HEK293T (cell line): ENCODE data around the gene UGT8.

Experiments
- BHLHE40 ChIP-seq: fragments of 450-650 bp; IDR thresholded peaks from 2 replicates; pipeline ENCODE4 v1.6.1; 2016; ENCODE audit warnings: mild to moderate bottlenecking, moderate library complexity, borderline replicate concordance
- FOXK2 ChIP-seq: fragments of 450-650 bp; IDR thresholded peaks from 2 replicates; pipeline ENCODE4 v1.6.1; 2016; ENCODE audit warnings: mild to moderate bottlenecking
- FOXM1 ChIP-seq: fragments of 450-650 bp; IDR thresholded peaks from 2 replicates; pipeline ENCODE4 v1.6.1; 2017; ENCODE audit warnings: mild to moderate bottlenecking, borderline replicate concordance
- NFRKB ChIP-seq: fragments of 450-650 bp; IDR thresholded peaks from 2 replicates; pipeline ENCODE4 v1.6.1; 2016; ENCODE audit warnings: mild to moderate bottlenecking, moderate library complexity
- SP1 ChIP-seq: fragments of 450-650 bp; IDR thresholded peaks from 2 replicates; pipeline ENCODE4 v1.6.1; 2017
- SUZ12 ChIP-seq: fragments of 450-650 bp; IDR thresholded peaks from 2 replicates; pipeline ENCODE4 v1.6.1; 2016; ENCODE audit warnings: mild to moderate bottlenecking
- TF ChIP-seq, protein P1 (sequence below): fragments of 450-650 bp; IDR thresholded peaks from 2 replicates; pipeline ENCODE4 v1.6.1; 2016

GRCh38 chr4:114653675-114654074, 55.1 kb downstream of the UGT8 start:
- TF ChIP-seq SP1, result no peak
- TF ChIP-seq, protein P1, sequence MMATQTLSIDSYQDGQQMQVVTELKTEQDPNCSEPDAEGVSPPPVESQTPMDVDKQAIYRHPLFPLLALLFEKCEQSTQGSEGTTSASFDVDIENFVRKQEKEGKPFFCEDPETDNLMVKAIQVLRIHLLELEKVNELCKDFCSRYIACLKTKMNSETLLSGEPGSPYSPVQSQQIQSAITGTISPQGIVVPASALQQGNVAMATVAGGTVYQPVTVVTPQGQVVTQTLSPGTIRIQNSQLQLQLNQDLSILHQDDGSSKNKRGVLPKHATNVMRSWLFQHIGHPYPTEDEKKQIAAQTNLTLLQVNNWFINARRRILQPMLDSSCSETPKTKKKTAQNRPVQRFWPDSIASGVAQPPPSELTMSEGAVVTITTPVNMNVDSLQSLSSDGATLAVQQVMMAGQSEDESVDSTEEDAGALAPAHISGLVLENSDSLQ, result no peak
- TF ChIP-seq SUZ12, result no peak
- no peak for TF ChIP-seq BHLHE40
- no peak for TF ChIP-seq FOXK2
- no peak for TF ChIP-seq NFRKB
- TF ChIP-seq FOXM1, result no peak
